PC-3 (cell line): ENCODE measurements around the gene C11orf91. TPM values are rescaled to one million over a fixed set of nuclear protein-coding genes. Genes with fewer than 3 reads are reported as not detected.

ENCODE experiments used
- ATAC-seq: fragments of 200-7000 bp; cut with Tn5 transposase; 2 replicates; pipeline ENCODE4 v1.9.1; 2020; ENCODE audit warnings: mild to moderate bottlenecking, moderate library complexity
- BruUV-seq: library from RNA; stranded (reverse); fragments of 400-500 nt; replicated peaks from 2 replicates; lab custom pipeline; 2021; lab: Mats Ljungman, UMichigan
- CTCF ChIA-PET: fragments of 300-600 bp; sonication (Branson Sonifier 250); formaldehyde crosslinking; loops from one replicate; lab custom pipeline; 2022; ENCODE audit warnings: antibody characterized with exemption; lab: Charles Lee
- POLR2A ChIA-PET: fragments of 300-600 bp; sonication (Branson Sonifier 250); formaldehyde crosslinking; loops from one replicate; lab custom pipeline; 2022; ENCODE audit warnings: antibody characterized with exemption; ENCODE audit not compliant: unreplicated experiment; lab: Charles Lee
- DNase-seq: peaks from one replicate; pipeline ENCODE4 v3.0.0-alpha.2; 2015
- H2AFZ ChIP-seq: fragments of 300-600 bp; sonication (generic); 2 replicates; pipeline ENCODE4 v1.6.0; 2016; ENCODE audit warnings: antibody characterized with exemption, low read length
- H3F3A ChIP-seq: fragments of 300-600 bp; sonication (generic); one replicate; pipeline ENCODE4 v1.6.0; 2017; ENCODE audit warnings: antibody characterized with exemption, low read length, control low read depth, mild to moderate bottlenecking; ENCODE audit not compliant: unreplicated experiment
- H3K27ac ChIP-seq: fragments of 300-600 bp; sonication (generic); 2 replicates; pipeline ENCODE4 v1.5.1; 2016; ENCODE audit warnings: mild to moderate bottlenecking, low read length
- H3K27me3 ChIP-seq: fragments of 300-600 bp; sonication (generic); 2 replicates; pipeline ENCODE4 v1.6.1; 2016; ENCODE audit warnings: low read length, mixed read lengths
- H3K36me3 ChIP-seq: fragments of 300-600 bp; sonication (generic); 2 replicates; pipeline ENCODE4 v1.6.1; 2016; ENCODE audit warnings: low read depth, mixed run types, low read length, mixed read lengths
- H3K4me1 ChIP-seq: fragments of 300-600 bp; sonication (generic); 2 replicates; pipeline ENCODE4 v1.5.1; 2016; ENCODE audit warnings: low read length; ENCODE audit not compliant: insufficient read depth
- H3K4me2 ChIP-seq: fragments of 300-600 bp; sonication (generic); 2 replicates; pipeline ENCODE4 v1.6.0; 2016; ENCODE audit warnings: low read length
- H3K4me3 ChIP-seq: fragments of 300-600 bp; sonication (generic); 2 replicates; pipeline ENCODE4 v1.5.1; 2016; ENCODE audit warnings: mild to moderate bottlenecking, low read length, mixed read lengths
- H3K79me2 ChIP-seq: fragments of 300-600 bp; sonication (generic); 2 replicates; pipeline ENCODE4 v1.6.1; 2017; ENCODE audit warnings: low read length, mixed read lengths
- H3K9ac ChIP-seq: fragments of 300-600 bp; sonication (generic); 2 replicates; pipeline ENCODE4 v1.6.0; 2016; ENCODE audit warnings: mild to moderate bottlenecking, low read length
- H3K9me2 ChIP-seq: fragments of 300-600 bp; sonication (generic); replicated peaks from 2 replicates; pipeline ENCODE4 v1.6.1; 2016; ENCODE audit warnings: mixed run types, low read length, mixed read lengths
- H3K9me3 ChIP-seq: fragments of 300-600 bp; sonication (generic); 2 replicates; pipeline ENCODE4 v1.6.1; 2016; ENCODE audit warnings: low read length, mixed read lengths
- H4K20me1 ChIP-seq: fragments of 300-600 bp; sonication (generic); 2 replicates; pipeline ENCODE4 v1.6.1; 2016; ENCODE audit warnings: low read length, mixed read lengths
- CTCF ChIP-seq: fragments of 300-600 bp; sonication (generic); conservative IDR thresholded peaks from 2 replicates; pipeline ENCODE4 v1.5.1; 2017; ENCODE audit warnings: antibody characterized with exemption, low read depth, mild to moderate bottlenecking, low read length
- EZH2 ChIP-seq: fragments of 300-600 bp; sonication (generic); IDR thresholded peaks from one replicate; pipeline ENCODE4 v1.6.1; 2017; ENCODE audit warnings: antibody characterized with exemption, mild to moderate bottlenecking, low read length; ENCODE audit not compliant: unreplicated experiment
- EZH2phosphoT487 ChIP-seq: fragments of 300-600 bp; sonication (generic); IDR thresholded peaks from 2 replicates; pipeline ENCODE4 v1.6.1; 2018; ENCODE audit warnings: mild to moderate bottlenecking, antibody characterized with exemption, low read length, borderline replicate concordance
- intact Hi-C: fragments of 100-400 bp; cut with micrococcal nuclease; formaldehyde crosslinking; loops from 2 replicates; pipeline ENCODE4 v1.9.0; 2023
- total RNA-seq: library from RNA; depleted of rRNA; stranded (reverse); fragments of >200 nt; gene quantifications from 2 replicates; pipeline ENCODE4 v1.2.3, GENCODE V29; 2014

The C11orf91 gene
- total RNA-seq, 1 experiment from 2014 or later, result not detected

GRCh38 chr11:33737362-33737821 is 36.8 kb upstream of the C11orf91 start:
- intact Hi-C loops, result loop anchor here (2.0 kb wide), 1 partner anchor 15 kb away; no protein-coding TSS in a partner anchor
- peaks cover 42% of the 10 kb centered on the region for H3K79me2 ChIP-seq
- peak overlapping the region; percentile 85 for H3K4me3 ChIP-seq
- no peaks in the 10 kb centered on the region for H3K9me3 ChIP-seq
- DNase-seq (no peak), ATAC-seq (no peak)
- CTCF ChIA-PET, result interaction anchor here (0.7 to 1.1 kb wide), 2 partner anchors 48 to 49 kb away, joined by 3 to 6 read pairs; no protein-coding TSS in a partner anchor
- H3K4me1 ChIP-seq, result peaks cover 36% of the 10 kb centered on the region
- H3F3A ChIP-seq, result no peaks in the 10 kb centered on the region
- H3K9me2 ChIP-seq, result no peaks in the 10 kb centered on the region
- peak overlapping the region; percentile 36 for H2AFZ ChIP-seq
- H3K27me3 ChIP-seq, result no peaks in the 10 kb centered on the region
- H4K20me1 ChIP-seq, result peaks cover 35% of the 10 kb centered on the region
- peaks cover 20% of the 10 kb centered on the region for H3K36me3 ChIP-seq
- no TSS peak for BruUV-seq
- H3K4me2 ChIP-seq, result peak overlapping the region; percentile 93
- peak overlapping the region; percentile 91 for H3K27ac ChIP-seq
- peak overlapping the region; percentile 100 for H3K9ac ChIP-seq
- POLR2A ChIA-PET, result interaction anchor here (0.6 to 2.3 kb wide), 4 partner anchors 36 to 372 kb away, joined by 3 to 21 read pairs (median 13); partner anchors contain the start of gene C11orf91
- no peak for TF ChIP-seq CTCF
- TF ChIP-seq EZH2, result no peak
- TF ChIP-seq EZH2phosphoT487, result no peak

GRCh38 chr11:33736148-33736812 is 35.7 kb upstream of the C11orf91 start, which contains the start of gene CD59:
CD59 (minus strand) TSS chr11:33736423; CDS start chr11:33722445, 13,978 bp downstream.
- ATAC-seq, result peak; percentile 81
- Histone ChIP-seq H3K36me3 (peaks cover 30% of the 10 kb centered on the region), H2AFZ (peak within 1 kb of the TSS; percentile 36), H3K4me2 (peak within 1 kb of the TSS; percentile 93), H3K9ac (peak within 1 kb of the TSS; percentile 100), H3K27ac (peak within 1 kb of the TSS; percentile 91), H4K20me1 (peaks cover 46% of the 10 kb centered on the region), H3K9me3 (no peaks in the 10 kb centered on the region), H3F3A (no peaks in the 10 kb centered on the region), H3K4me1 (peaks cover 47% of the 10 kb centered on the region), H3K79me2 (peaks cover 54% of the 10 kb centered on the region), H3K27me3 (no peaks in the 10 kb centered on the region), H3K9me2 (no peaks in the 10 kb centered on the region), H3K4me3 (peak within 1 kb of the TSS; percentile 85)
- intact Hi-C loops, result loop anchor here (1.0 to 2.0 kb wide), 2 partner anchors 13 to 46 kb away; no protein-coding TSS in a partner anchor
- ChIA-PET CTCF (interaction anchor here (0.5 to 1.2 kb wide), 5 partner anchors 20 to 178 kb away, joined by 3 to 16 read pairs (median 5); no protein-coding TSS in a partner anchor), POLR2A (interaction anchor here (0.5 to 2.3 kb wide), 13 partner anchors 12 to 1936 kb away, joined by 3 to 21 read pairs (median 6); partner anchors contain the start of gene C11orf91)
- DNase-seq, result peak; percentile 94
- no TSS peak for BruUV-seq
- TF ChIP-seq EZH2phosphoT487, result no peak
- no peak for TF ChIP-seq CTCF
- no peak for TF ChIP-seq EZH2
